Effector memory CD4-positive, alpha-beta T cell (primary cell): ENCODE data around the gene KIF12.

ENCODE experiments used
- DNase-seq, 3 donors: peaks; one replicate each; pipeline ENCODE4 v3.0.0-alpha.2; 2020
- H3K27ac ChIP-seq: 2 replicates; pipeline ENCODE4 v1.7.0; 2013; ENCODE audit warnings: mild to moderate bottlenecking, low read length, moderate library complexity; ENCODE audit not compliant: insufficient read depth, poor library complexity, severe bottlenecking
- H3K27me3 ChIP-seq: replicated peaks from 2 replicates; pipeline ENCODE4 v1.7.0; 2013; ENCODE audit warnings: mild to moderate bottlenecking, low read length; ENCODE audit not compliant: insufficient read depth, control insufficient read depth, poor library complexity, severe bottlenecking
- H3K36me3 ChIP-seq: 2 replicates; pipeline ENCODE4 v1.7.0; 2013; ENCODE audit warnings: mild to moderate bottlenecking, low read length, moderate library complexity; ENCODE audit not compliant: control insufficient read depth, insufficient read depth
- H3K4me1 ChIP-seq: 2 replicates; pipeline ENCODE4 v1.7.0; 2013; ENCODE audit warnings: low read length, mild to moderate bottlenecking; ENCODE audit not compliant: control insufficient read depth, insufficient read depth, poor library complexity, severe bottlenecking
- H3K4me3 ChIP-seq: 2 replicates; pipeline ENCODE4 v1.7.0; 2013; ENCODE audit warnings: low read length, low read depth, mild to moderate bottlenecking; ENCODE audit not compliant: insufficient read depth, poor library complexity, severe bottlenecking
- H3K9me3 ChIP-seq: 2 replicates; pipeline ENCODE4 v1.7.0; 2013; ENCODE audit warnings: mild to moderate bottlenecking, low read length, moderate library complexity; ENCODE audit not compliant: control insufficient read depth

Gene KIF12

DNA sequence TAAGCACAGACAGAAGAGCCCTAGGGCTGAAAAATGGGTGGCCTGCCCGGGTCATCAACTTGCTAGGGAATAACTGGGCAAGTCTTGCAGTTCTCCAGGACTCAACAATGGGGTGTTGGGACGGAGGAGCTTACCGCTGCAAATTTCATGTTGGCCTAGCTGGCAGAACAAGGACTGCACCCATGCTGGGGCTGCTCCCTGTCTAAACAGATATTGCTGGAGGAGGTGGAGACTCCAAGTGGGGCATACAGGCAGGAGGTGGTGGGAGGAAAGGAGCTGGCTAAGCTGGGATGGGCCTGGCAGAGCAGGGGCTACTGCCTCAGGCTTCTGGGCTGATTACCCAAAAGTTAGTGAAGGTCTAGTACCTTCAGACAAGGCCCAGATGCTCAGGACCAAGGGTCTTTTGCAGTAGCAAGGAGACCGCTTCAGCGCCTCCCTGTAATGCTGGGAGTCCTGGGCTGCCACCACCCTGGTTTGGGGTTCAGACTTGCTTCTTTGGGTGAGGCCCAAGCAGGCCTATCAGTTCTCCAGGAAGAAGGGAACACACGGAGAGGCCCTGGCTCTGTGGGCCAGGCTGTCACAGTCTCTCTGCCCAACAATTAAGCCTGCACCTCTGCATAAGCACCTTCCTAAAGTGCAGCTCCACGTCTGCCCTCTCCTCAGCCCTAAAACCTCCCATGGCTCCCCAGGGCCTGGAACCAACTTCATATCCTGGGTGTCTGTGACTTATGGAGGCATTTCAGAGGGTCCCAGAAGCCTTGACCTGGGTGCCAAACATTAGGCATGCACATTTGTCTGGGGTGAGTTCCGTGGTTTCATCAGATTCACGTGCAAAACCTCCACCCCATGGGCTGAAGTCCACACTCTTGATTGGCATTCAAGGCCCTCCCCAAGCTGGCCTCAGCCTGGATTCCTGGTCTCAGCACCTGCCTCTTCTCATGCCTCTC is 24.2 kb upstream of the KIF12 start:
- H3K4me3 ChIP-seq: no peak overlapping the region
- H3K27ac ChIP-seq: no peak overlapping the region
- no peaks in the 10 kb centered on the region for H3K36me3 ChIP-seq
- DNase-seq: no peak
- H3K27me3 ChIP-seq: no peaks in the 10 kb centered on the region
- no peaks in the 10 kb centered on the region for H3K4me1 ChIP-seq
- no peaks in the 10 kb centered on the region for H3K9me3 ChIP-seq

GRCh38 chr9:114122136-114123027 is 23.3 kb upstream of the KIF12 start:
- Histone ChIP-seq H3K36me3 (no peaks in the 10 kb centered on the region), H3K9me3 (no peaks in the 10 kb centered on the region), H3K27ac (no peak overlapping the region), H3K4me1 (no peaks in the 10 kb centered on the region), H3K4me3 (no peak overlapping the region), H3K27me3 (no peaks in the 10 kb centered on the region)
- no peak for DNase-seq

DNA sequence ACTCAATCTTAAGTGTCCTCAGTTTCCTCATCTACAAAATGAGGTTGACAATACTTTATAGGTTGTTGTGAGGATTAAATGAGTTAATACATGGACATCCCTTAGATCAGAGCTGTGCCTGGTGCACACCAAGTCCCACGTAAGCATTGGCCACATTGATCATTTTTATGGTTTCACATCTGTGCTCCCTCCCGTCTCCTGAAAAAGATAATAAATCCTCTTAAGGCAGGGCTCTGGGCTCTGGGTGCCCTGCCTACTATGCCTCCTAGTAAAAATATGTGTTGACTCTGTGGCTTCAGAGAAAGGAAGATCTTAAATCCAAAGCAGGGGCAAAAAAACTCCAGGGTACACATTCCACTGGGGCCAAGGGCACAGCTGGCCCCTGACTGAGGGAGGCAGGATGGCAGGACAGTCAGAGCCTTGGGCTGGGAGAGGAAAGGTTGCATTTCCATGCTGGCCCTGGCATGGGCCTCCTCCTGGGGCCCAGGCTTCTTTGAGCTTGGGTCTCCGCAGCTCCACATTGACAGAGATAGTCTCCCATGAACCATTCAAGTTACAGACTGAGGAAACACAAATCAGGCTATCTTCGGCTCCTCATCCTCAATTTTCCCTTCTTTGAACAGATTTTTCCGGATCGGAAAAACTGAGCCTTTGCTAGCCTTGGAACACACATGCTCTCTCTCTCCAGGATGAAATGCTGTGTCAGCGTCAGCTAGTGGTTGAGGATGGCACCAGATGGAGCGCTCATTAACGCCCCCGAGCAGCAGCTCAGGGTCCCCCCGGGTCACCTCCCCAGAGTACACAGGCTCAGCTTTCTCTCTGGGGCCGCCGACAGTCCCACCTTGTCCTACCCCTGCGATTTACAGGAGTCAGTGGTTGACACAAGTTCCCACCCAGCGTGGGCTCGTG is 22.4 kb upstream of the KIF12 start:
- no peaks in the 10 kb centered on the region for H3K27me3 ChIP-seq
- H3K36me3 ChIP-seq: no peaks in the 10 kb centered on the region
- no peaks in the 10 kb centered on the region for H3K4me1 ChIP-seq
- H3K4me3 ChIP-seq: no peak overlapping the region
- no peak overlapping the region for H3K27ac ChIP-seq
- no peak for DNase-seq
- no peaks in the 10 kb centered on the region for H3K9me3 ChIP-seq

- H3K4me1 ChIP-seq: no peaks in the 10 kb centered on the region
- no peak for DNase-seq
- no peak overlapping the region for H3K4me3 ChIP-seq
- H3K27me3 ChIP-seq: no peaks in the 10 kb centered on the region
- H3K27ac ChIP-seq: no peak overlapping the region
- no peaks in the 10 kb centered on the region for H3K36me3 ChIP-seq
- H3K9me3 ChIP-seq: no peaks in the 10 kb centered on the region
Observed at GRCh38 chr9:114120192-114121014, 21.3 kb upstream of the KIF12 start.

GRCh38 chr9:114119242-114120191 is 20.4 kb upstream of the KIF12 start:
- DNase-seq: no peak
- Histone ChIP-seq H3K27ac (no peak overlapping the region), H3K4me1 (no peaks in the 10 kb centered on the region), H3K4me3 (no peak overlapping the region), H3K27me3 (no peaks in the 10 kb centered on the region), H3K36me3 (no peaks in the 10 kb centered on the region), H3K9me3 (no peaks in the 10 kb centered on the region)

DNA sequence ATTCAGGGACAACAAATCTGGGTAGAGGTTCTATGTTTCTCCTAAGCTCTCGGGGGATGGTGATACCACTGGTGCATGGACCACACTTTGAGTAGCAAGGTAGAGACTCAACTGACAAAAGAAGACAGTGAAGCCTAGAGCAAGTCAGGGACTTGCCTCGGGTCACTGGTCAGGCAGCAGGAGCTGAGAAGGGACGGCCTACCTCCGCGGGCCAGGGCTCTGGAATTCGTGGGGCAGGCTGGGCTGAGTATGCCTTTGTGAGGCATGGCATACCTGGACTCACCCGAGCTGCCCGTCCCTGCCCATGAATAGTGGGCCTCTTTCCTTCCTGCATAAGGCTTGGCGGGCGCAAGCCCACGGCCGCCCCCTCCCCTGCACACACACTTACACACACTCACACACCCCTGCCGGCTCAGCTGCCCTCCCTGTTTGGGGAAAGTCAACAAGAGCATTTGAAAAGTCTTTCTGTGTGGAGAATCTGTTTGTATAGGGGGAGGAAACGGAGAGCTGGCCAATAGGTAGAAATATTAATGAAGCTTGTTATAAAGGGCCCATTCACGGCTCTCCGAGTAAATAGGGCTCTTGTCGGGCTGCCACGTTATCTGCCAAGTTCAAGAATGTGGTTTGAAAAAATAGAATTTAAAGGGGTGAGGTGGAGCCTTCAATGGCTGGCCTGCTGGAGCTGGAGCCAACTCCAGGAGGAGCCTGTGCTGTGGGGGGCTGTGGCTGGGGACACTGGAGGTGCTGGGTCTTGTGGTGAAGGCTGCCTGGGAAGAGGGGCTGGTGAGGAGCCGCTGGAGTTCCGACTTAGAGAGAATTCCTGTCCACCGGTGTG is 19.1 kb upstream of the KIF12 start:
- H3K9me3 ChIP-seq: no peaks in the 10 kb centered on the region

DNA sequence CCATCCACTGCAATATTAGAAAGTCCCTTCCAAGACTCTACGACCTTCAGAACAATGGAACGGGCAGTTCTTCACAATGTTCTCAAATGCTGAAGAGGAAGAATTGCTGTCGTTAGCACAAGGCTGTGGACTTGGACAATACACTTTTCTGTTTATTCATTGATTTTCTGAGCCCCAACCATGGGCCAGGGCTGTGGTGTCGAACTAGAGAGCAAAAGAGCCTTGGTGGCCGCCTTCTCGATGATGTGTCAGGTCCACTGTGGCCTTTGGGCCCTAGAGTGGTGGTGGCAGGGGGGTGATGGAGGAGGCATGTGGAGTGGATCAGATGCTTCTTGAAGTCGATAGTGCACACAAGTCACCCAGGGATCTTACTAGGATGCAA is 18.5 kb upstream of the KIF12 start:
- H3K4me1 ChIP-seq: no peaks in the 10 kb centered on the region
- no peaks in the 10 kb centered on the region for H3K27me3 ChIP-seq
- no peaks in the 10 kb centered on the region for H3K9me3 ChIP-seq
- H3K36me3 ChIP-seq: no peaks in the 10 kb centered on the region
- DNase-seq: no peak
- no peak overlapping the region for H3K27ac ChIP-seq
- no peak overlapping the region for H3K4me3 ChIP-seq

More for the DNA sequence above, 19.1 kb upstream of the KIF12 start:
- no peak overlapping the region for H3K27ac ChIP-seq
- no peaks in the 10 kb centered on the region for H3K36me3 ChIP-seq
- no peak for DNase-seq
- no peak overlapping the region for H3K4me3 ChIP-seq
- no peaks in the 10 kb centered on the region for H3K27me3 ChIP-seq
- H3K4me1 ChIP-seq: no peaks in the 10 kb centered on the region
